Activated CD4-positive, CD25-positive, alpha-beta regulatory T cell treated with anti-CD3 and anti-CD28 coated beads, Interleukin-2, amount 50 U/mL, for 16 hours (primary cell): ENCODE data around the gene RFX5.

Experiments
- DNase-seq: peaks from one replicate; pipeline ENCODE4 v3.0.0-alpha.2; 2020; ENCODE audit warnings: low read depth, low spot score

The RFX5 gene

GRCh38 chr1:151325231-151325630 is 21.8 kb downstream of the RFX5 start:
- DNase-seq = no peak

GRCh38 chr1:151324390-151324930 is 22.6 kb downstream of the RFX5 start:
- no peak for DNase-seq

- DNase-seq = no peak
These were observed 28.1 kb downstream of the RFX5 start for GRCh38 chr1:151318975-151319374.

GRCh38 chr1:151315565-151316235 is 31.4 kb downstream of the RFX5 start:
- no peak for DNase-seq

- DNase-seq = no peak
These were observed 32.7 kb downstream of the RFX5 start for GRCh38 chr1:151314137-151314875.

- no peak for DNase-seq
These were observed 33.6 kb downstream of the RFX5 start for GRCh38 chr1:151313501-151313900.

- DNase-seq = no peak
These were observed 34.2 kb downstream of the RFX5 start for GRCh38 chr1:151312826-151313225.

- DNase-seq = no peak
These were observed 34.6 kb downstream of the RFX5 start for GRCh38 chr1:151312411-151312810.

GRCh38 chr1:151311589-151312331 is 35.3 kb downstream of the RFX5 start:
- DNase-seq = peak; percentile 63

GRCh38 chr1:151311011-151311410 is 36.0 kb downstream of the RFX5 start:
- no peak for DNase-seq

GRCh38 chr1:151309811-151310323 is 37.2 kb downstream of the RFX5 start:
- no peak for DNase-seq

GRCh38 chr1:151294742-151295462 is 52.1 kb downstream of the RFX5 start:
- no peak for DNase-seq

GRCh38 chr1:151293093-151293492 is 54.0 kb downstream of the RFX5 start:
- no peak for DNase-seq

GRCh38 chr1:151292207-151293030 is 54.6 kb downstream of the RFX5 start:
- no peak for DNase-seq

GRCh38 chr1:151290709-151291303 is 56.2 kb downstream of the RFX5 start:
- no peak for DNase-seq
